ENCODE data around the gene CDH4.

Gene CDH4

DNA sequence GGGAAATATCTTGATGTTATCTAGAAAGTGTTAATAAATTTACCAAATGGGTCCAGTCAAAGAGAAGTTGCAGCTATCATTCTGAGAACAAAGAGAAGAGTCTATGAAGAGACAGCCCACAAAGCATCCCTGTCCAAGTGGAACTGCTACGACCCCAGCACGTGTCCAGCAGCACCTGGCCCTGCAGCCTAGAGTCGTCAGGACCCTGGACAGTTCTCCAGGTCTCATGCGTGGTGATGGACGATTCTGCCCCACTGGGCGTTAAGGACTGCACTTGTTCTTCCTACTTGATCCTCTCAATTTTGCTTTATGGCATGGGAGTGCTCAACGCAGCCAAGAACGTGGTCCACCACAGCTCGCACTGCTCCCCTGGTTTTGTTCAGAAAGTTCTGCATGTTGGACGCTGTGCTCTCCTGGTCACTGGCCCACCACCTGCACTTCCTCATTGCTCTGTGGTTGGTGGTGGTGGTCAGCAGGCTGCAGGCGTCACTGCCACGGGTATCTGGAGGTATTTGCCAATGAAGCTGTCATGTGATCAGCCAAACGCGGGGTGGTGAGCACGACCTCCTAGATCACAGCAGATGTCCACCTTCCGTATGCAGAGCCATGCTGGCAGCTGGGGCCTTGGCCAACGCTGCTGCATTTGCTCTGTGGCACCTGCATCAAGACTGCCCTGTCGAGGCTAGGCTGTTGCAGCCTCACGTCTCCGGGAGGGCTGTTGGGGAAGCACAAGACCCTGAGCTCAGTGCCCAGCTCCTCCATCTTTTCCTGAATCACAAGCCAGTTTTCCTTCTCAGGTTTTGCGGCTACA lies 356.4 kb downstream of the CDH4 start:
- DNase-seq (ENCODE audit: low read depth), result no peak

DNA sequence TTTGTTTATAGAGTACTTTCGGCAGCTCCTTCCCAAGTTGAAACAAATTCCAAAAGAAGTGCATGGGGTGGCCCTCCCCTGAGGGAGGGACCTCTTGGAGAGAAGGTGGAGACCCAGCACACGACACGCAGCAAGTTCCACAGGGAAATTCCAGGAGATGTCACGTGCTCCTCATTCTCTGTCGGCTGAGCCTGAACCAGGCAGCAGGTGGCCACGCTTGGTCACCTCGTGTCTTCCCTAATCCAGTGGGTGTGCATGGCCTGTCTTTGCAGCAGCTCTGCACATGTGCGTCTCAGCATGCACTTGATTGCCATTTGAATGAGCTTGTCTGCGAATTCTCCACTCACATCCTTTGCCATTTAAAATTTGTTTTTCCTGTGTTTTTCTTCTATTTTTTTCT lies 357.4 kb downstream of the CDH4 start:
- no peak for DNase-seq (ENCODE audit: low read depth)

- DNase-seq (ENCODE audit: low read depth), result no peak
These were observed 359.5 kb downstream of the CDH4 start for GRCh38 chr20:61611401-61612180.

- no peak for DNase-seq (ENCODE audit: low read depth)
These were observed 362.1 kb downstream of the CDH4 start for GRCh38 chr20:61613917-61614705.

DNA sequence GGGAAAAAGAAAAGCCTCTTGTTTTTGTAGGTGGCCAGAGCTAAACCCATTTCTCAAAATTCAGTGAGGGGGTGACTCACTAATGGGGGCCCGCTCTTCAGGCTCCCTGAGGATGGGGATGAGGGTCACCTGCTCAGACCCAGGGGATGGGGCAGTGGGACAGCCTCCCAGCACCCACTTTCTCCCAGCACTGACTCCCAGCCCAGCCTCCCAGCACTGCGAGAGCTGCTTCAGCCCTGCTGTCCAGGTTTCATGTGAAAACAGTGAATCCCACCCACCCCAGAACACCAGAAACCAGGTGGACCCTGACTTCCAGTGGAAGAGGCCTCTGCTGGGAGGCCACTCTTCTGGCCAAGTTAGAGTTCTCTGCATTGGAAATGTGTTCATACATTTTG lies 362.6 kb downstream of the CDH4 start:
- no peak for DNase-seq (ENCODE audit: low read depth)

- no peak for DNase-seq (ENCODE audit: low read depth)
These were observed 363.7 kb downstream of the CDH4 start for GRCh38 chr20:61615806-61616205.

DNA sequence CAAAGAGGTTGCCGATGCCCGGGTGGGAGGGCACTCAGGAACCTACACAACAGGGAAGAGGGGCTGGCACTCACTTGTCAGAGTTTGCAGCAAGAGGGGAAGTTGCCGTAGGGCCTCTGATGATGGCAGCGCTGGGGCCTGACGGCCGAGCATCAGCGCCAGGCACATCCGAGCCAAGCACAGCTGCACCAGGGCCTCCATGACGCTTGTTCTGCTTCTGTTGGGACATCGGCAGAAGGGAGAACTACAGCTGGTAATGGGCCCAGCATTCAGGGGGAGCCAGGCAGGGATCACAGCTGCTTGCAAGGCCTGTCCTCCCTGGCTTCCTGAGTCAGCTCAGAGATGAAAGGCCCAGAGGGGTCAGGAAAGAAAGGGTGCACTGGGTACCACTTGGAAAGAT lies 367.7 kb downstream of the CDH4 start:
- DNase-seq (ENCODE audit: low read depth), result no peak

DNA sequence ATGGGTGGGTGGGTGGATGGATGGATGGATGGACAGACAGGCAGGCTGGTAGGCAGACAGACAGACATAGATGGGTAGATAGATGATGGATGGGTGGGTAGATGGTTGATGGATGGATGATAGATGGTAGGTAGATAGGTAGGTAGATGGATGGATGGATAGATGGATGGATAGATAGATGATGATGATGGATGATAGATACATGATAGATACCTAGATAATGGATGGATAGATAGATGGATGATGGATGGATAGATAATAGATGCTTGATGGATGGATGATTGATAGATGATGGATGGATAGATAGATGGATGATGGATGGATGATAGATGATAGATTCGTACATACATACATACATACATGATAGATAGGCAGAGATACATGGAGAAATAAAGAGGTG lies 368.1 kb downstream of the CDH4 start:
- DNase-seq (ENCODE audit: low read depth), result no peak

DNA sequence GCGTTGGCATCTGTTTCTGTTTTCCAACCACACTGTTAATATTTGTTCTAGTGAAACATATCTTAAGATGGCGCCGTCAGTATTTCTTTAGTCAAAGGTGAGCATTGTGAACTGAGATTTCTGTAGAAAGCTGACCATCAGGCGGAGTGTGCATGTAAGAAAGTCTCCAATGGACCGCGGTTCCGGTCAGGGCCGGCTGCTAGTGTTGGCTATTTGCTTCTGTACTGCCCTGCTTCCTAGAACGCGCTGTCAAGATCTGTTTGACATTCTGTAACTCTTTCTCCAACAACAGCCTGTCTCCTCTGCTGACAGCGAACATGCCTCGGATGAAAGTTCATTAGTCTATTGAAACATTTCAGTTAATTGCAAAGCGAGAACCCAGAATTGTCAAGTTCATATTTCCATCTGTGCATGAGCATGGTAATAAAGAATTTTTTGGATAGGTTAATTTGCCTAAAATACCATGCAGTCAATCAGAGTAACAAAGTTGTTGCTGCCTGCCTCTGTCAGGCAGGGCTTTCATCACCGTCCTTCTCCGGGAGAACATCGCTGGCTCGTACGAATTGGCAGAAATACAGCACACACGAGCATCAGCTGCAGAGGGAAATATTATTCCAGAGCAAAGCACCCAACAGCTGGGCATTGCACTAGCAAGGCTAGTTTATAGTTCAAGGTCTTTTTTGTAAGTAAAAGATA lies 369.1 kb downstream of the CDH4 start:
- no peak for DNase-seq (ENCODE audit: low read depth)

- no peak for DNase-seq (ENCODE audit: low read depth)
These were observed 369.8 kb downstream of the CDH4 start for GRCh38 chr20:61621852-61622251.

DNA sequence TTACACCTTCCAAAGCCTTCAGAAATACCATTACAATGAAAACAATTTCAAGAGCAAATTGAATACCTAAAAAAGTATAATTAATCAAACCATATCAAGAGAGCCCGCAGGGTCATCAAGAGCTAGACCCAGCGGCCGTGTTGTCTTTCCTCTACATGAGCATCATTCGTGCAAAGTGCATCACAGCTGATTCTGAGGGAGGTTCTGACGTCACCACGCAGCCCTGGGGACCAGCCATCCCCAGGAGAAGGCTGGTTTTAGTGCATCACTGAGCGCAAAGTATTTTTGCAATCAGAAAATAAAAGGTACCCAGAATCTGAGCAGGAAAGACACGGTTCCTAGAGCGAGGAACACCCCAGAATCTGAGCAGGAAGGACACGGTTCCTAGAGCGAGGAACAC lies 371.4 kb downstream of the CDH4 start:
- no peak for DNase-seq (ENCODE audit: low read depth)

- DNase-seq (ENCODE audit: low read depth), result no peak
These were observed 373.2 kb downstream of the CDH4 start for GRCh38 chr20:61625246-61625645.

- no peak for DNase-seq (ENCODE audit: low read depth)
These were observed 374.4 kb downstream of the CDH4 start for GRCh38 chr20:61626412-61626811.

GRCh38 chr20:61627791-61628415 lies 375.8 kb downstream of the CDH4 start:
- no peak for DNase-seq (ENCODE audit: low read depth)

DNA sequence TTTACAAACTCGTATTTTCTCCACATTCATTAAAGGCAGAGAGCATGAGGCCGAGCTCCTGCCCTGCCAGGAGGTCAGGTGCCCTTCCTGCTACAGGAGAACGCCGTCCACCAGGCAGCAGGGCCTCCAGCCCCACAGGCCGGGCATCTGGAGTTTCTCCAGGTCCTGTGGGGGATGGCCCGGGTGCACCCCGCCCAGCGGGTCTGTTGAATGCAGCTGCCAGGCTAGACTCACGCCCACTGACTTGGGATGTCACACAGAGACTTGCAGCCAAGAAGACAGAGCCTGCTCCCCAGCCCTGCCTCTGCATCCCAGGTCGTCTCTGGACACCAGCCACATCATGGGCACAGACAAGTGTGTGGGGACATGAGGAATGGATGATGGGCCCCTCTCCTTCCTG lies 376.4 kb downstream of the CDH4 start:
- DNase-seq (ENCODE audit: low read depth), result no peak

- no peak for DNase-seq (ENCODE audit: low read depth)
These were observed 377.0 kb downstream of the CDH4 start for GRCh38 chr20:61628901-61629601.

DNA sequence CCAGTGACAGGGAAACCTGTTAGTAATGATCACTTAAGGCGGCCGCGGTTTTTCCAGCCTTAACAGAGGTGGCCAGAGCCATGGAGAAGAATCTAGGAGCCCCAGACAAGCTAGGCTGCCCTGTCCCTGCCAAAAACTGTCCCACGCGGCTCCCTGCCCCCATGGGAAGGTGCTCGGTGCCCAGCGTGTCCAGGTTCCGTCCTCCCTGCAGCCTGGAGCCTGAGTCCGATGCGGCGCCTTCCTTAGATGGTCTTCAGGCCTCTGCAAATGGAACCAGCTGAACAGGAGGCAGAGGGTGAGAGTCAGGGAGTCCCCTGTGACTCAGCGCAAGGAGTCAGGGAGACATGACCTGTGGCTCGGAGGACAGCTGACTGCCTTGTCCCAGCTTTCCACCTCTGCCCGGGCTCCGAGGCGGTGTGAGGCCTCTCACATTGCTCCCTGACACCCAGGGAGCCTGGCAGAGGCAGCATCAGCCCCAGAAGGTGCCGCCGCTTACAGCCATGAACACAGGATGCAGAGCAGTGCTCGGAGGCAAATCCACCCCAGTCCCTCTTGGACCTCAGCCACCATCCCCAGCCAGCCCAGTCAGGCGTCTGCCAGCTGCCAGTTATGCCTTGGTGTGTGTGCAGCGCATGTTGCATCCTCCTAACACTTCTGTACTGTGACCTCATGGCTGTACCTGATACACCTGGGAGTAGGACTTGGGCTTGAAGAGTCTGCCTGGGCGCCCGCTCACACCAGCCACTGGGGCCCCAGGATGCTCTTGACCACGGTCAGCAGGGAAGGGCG lies 377.7 kb downstream of the CDH4 start:
- no peak for DNase-seq (ENCODE audit: low read depth)

DNA sequence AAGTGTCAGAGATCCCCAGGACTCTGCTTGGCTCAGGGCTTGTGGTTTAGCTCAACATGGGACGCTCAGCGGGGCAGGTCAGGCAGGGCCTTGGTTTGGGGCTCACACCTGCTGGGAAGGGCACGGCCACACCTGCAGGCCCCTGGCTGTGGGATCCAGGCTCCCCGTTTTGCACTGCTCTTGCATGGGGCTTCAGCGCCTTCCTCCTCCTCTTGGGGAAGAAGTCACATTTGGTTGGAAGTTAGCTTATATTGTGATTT lies 378.3 kb downstream of the CDH4 start:
- no peak for DNase-seq (ENCODE audit: low read depth)

DNA sequence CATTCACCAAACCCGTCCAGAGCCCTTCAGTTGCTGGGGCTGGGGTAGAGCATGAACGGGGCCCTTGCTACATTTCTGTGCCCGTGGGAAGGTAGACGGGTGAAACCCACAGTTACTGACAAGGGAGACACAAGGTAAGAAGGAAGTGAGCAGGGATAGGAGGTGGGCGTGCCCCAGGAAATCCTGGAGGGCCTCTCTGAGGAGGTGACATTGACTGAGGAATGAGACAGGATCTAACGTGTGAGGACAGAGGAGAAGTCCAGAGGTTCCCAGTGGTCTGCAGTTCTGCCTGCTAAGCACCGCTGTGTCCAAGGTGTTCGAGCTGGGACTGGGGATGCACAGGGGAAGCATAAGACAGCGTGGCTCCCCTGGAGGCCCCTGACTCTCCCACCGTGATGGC lies 378.8 kb downstream of the CDH4 start:
- no peak for DNase-seq (ENCODE audit: low read depth)

GRCh38 chr20:61631751-61632150 lies 379.7 kb downstream of the CDH4 start:
- no peak for DNase-seq (ENCODE audit: low read depth)

DNA sequence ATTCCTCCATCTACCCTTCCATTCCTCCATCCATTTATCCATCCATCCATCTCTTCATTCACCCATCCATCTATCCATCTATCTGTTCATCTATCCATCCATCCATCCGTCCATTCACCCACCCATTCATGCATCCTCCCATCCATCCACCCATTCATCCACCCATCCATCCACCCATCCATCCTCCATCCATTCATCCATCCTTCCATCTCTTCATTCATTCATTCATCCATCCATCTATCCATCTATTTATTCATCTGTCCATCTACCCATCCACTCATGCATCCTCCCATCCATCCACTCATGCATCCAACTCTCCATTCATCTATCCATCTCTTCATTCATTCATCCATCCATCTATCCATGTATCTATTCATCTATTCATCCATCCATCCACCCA lies 380.9 kb downstream of the CDH4 start:
- no peak for DNase-seq (ENCODE audit: low read depth)
